WERI-Rb-1 (cell line): ENCODE data around the gene PIK3R1.

Experiments used
- DNase-seq: peaks from one replicate; pipeline ENCODE4 v3.0.0-alpha.2; 2020
- H3K27ac ChIP-seq: fragments of 250-450 bp; sonication (Bioruptor Pico); 2 replicates; pipeline ENCODE4 v1.5.1; 2020; ENCODE audit warnings: mild to moderate bottlenecking, moderate library complexity
- H3K27me3 ChIP-seq: fragments of 250-450 bp; sonication (Bioruptor Pico); 2 replicates; pipeline ENCODE4 v1.5.1; 2021; ENCODE audit warnings: mild to moderate bottlenecking, low read depth, moderate library complexity; ENCODE audit not compliant: insufficient read depth, severe bottlenecking
- H3K36me3 ChIP-seq: fragments of 250-450 bp; sonication (Bioruptor Pico); 2 replicates; pipeline ENCODE4 v1.5.1; 2020; ENCODE audit warnings: mild to moderate bottlenecking, moderate library complexity
- H3K4me3 ChIP-seq: 2 replicates; pipeline ENCODE4 v1.5.1; 2011; ENCODE audit warnings: low read depth, mild to moderate bottlenecking, control low read depth, low read length
- H3K9me3 ChIP-seq: fragments of 250-450 bp; sonication (Bioruptor Pico); 2 replicates; pipeline ENCODE4 v1.5.1; 2021; ENCODE audit warnings: mild to moderate bottlenecking, moderate library complexity; ENCODE audit not compliant: severe bottlenecking
- CTCF ChIP-seq: IDR thresholded peaks from 2 replicates; pipeline ENCODE4 v1.5.1; 2011; ENCODE audit warnings: low read depth, mild to moderate bottlenecking, control low read depth, inconsistent platforms, low read length

Gene PIK3R1

GRCh38 chr5:68268101-68268851 lies 52.7 kb downstream of the PIK3R1 start:
- no peak for DNase-seq
- no peaks in the 10 kb centered on the region for H3K27me3 ChIP-seq
- no peak overlapping the region for H3K4me3 ChIP-seq
- no peaks in the 10 kb centered on the region for H3K9me3 ChIP-seq
- H3K36me3 ChIP-seq = no peaks in the 10 kb centered on the region
- no peak overlapping the region for H3K27ac ChIP-seq
- TF ChIP-seq CTCF = no peak

GRCh38 chr5:68268852-68269130 lies 53.2 kb downstream of the PIK3R1 start:
- Histone ChIP-seq H3K36me3 (peaks cover 2% of the 10 kb centered on the region; the same call in 1 of the 2 replicates), H3K9me3 (no peaks in the 10 kb centered on the region), H3K27me3 (no peaks in the 10 kb centered on the region), H3K27ac (no peak overlapping the region), H3K4me3 (no peak overlapping the region)
- no peak for DNase-seq
- no peak for TF ChIP-seq CTCF

- Histone ChIP-seq H3K27ac (no peak overlapping the region), H3K4me3 (no peak overlapping the region), H3K36me3 (peaks cover 7% of the 10 kb centered on the region; the same call in 1 of the 2 replicates), H3K27me3 (no peaks in the 10 kb centered on the region), H3K9me3 (no peaks in the 10 kb centered on the region)
- no peak for DNase-seq
- TF ChIP-seq CTCF = no peak
Measured at GRCh38 chr5:68269820-68270219, 54.3 kb downstream of the PIK3R1 start.

- H3K27ac ChIP-seq = no peak overlapping the region
- no peak for TF ChIP-seq CTCF
Measured at GRCh38 chr5:68270399-68270975, 54.9 kb downstream of the PIK3R1 start.

GRCh38 chr5:68271124-68271523 lies 55.6 kb downstream of the PIK3R1 start:
- DNase-seq = no peak
- Histone ChIP-seq H3K9me3 (no peaks in the 10 kb centered on the region), H3K27me3 (no peaks in the 10 kb centered on the region), H3K36me3 (peaks cover 8% of the 10 kb centered on the region; the same call in 1 of the 2 replicates), H3K4me3 (no peak overlapping the region), H3K27ac (no peak overlapping the region)
- no peak for TF ChIP-seq CTCF

More at GRCh38 chr5:68270399-68270975, 54.9 kb downstream of the PIK3R1 start:
- no peak overlapping the region for H3K4me3 ChIP-seq
- no peaks in the 10 kb centered on the region for H3K9me3 ChIP-seq
- peaks cover 8% of the 10 kb centered on the region; the same call in 1 of the 2 replicates for H3K36me3 ChIP-seq
- DNase-seq = no peak
- no peaks in the 10 kb centered on the region for H3K27me3 ChIP-seq
